Measurements from ENCODE around the gene SRPRA.

GRCh38 chr11:126216526-126217305 lies 52.0 kb downstream of the SRPRA start:
- TF ChIP-seq CTCF (IDR thresholded peaks at IDR 0.05) (no peak), EZH2 (IDR thresholded peaks at IDR 0.05; ENCODE audit: borderline replicate concordance, insufficient read depth, low read depth, low read length, poor library complexity, severe bottlenecking) (no peak)

Measured in B cell (primary cell).